NCI-H2107 treated with DMSO at 0.1 percent for 48 hours (cell line): ENCODE measurements around the gene TAF4.
"Not testable (repeated sequence)": the region's sequence is repeated elsewhere in the genome, so short reads cannot be mapped to it uniquely, and the experiment has no call there.

Source experiments
- DNase-seq: peaks from one replicate; lab custom pipeline; 2025; ENCODE audit not compliant: unreplicated experiment; lab: John Stamatoyannopoulos, UW

TAF4 gene

DNA sequence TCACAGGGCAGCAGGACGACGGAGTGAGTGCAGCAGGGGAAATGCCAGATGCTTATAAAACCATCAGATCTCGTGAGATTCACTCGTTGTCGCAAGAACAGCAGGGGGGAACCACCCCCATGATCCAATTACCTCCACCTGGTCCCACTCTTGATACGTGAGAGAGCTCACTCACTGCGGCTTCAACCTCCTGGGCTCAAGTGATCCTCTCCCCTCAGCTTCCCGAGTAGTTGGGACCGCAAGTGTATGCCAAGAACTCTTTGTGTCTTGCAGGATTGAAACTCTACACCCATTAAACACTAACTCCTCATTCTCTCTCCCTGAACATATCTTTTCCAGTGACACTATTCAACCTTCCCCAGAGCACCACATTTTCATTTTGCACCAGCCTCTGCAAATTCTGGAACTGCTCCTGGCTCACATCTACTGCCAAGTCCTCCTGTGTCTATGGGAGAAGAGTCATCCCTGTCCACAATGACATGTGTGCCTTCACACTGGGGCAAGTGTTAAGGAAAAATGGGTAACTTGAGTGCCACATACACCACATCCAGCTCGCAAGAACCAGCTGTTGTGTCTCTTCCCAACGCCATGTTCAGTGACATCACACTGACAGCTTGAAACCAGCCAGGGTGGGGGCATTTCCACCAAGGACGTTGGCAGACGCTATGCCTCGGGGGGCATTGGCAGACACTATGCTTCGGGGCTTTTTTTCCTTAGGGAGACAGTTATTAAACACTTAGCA, 14.7 kb upstream of the TAF4 start:
- DNase-seq = no peak

- DNase-seq = no peak
Measured at GRCh38 chr20:62079166-62079565, 13.5 kb upstream of the TAF4 start.

DNA sequence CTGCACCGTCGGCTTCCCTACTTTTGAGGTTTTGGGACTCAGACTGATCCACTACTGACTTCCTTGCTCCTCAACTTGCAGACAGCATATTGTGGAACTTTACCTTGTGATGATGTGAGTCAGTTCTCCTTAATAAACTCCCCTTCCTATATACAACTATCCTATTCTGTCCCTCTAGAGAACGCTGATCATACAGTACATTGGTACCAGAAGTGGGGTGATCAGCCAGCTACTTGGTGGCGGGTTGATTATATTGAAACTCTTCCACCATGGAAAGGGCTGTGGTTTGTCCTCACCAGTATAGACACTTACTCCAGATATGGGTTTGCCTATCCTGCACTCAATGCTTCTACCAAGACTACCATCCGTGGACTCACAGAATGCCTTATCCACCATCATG, 7.6 kb upstream of the TAF4 start:
- DNase-seq = no peak

DNA sequence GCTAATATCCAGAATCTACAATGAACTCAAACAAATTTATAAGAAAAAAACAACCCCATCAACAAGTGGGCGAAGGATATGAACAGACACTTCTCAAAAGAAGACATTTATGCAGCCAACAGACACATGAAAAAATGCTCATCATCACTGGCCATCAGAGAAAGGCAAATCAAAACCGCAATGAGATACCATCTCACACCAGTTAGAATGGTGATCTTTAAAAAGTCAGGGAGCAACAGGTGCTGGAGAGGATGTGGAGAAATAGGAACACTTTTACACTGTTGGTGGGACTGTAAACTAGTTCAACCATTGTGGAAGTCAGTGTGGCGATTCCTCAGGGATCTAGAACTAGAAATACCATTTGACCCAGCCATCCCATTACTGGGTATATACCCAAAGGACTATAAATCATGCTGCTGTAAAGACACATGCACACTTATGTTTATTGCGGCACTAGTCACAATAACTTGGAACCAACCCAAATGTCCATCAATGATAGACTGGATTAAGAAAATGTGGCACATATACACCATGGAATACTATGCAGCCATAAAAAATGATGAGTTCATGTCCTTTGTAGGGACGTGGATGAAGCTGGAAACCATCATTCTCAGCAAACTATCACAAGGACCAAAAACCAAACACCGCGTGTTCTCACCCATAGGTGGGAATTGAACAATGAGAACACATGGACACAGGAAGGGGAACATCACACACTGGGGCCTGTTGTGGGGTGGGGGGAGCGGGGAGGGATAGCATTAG, 6.2 kb upstream of the TAF4 start:
- DNase-seq = not testable (repeated sequence)

DNA sequence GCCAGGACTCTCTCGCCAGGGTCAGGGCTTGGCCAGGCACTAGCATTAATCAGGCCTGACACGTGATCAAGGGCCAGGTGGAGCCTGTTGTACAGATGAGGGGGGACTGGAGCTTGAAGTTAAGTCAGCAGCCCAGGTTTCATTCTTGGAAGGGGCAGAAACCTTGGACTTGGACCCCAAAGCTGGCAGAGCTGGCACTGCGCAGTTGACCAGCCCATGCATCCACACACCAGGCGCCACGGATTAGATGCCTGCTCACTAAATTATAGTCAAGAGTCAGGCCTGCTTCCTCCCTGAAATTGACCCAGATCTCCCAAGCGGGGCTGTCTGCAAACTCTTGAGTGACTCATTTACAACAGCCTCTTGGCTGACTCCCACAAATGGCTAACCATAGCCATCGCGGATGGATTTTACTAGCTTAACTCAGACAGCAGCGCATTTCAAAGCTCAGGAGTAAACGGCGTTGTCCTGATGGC, 4.1 kb upstream of the TAF4 start:
- no peak for DNase-seq

DNA sequence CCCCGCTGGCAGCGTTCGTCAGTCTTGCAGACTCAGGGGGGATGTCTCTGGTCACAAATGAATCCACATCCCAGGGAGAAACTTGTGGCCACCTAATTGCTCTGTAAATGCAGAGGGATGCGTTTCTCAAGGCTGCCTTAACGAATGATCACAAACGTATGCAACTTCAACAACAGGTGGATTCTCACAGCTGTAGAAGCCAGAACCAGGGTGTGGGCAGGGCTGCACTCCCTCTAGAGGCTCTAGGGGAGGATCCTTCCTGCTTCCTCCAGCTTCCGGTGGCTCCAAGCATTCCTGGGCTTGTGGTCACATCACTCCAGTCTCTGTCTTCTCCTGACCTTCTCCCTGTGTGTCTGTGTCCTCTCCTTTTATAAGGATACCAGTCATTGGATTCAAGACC, 3.3 kb upstream of the TAF4 start:
- no peak for DNase-seq

DNA sequence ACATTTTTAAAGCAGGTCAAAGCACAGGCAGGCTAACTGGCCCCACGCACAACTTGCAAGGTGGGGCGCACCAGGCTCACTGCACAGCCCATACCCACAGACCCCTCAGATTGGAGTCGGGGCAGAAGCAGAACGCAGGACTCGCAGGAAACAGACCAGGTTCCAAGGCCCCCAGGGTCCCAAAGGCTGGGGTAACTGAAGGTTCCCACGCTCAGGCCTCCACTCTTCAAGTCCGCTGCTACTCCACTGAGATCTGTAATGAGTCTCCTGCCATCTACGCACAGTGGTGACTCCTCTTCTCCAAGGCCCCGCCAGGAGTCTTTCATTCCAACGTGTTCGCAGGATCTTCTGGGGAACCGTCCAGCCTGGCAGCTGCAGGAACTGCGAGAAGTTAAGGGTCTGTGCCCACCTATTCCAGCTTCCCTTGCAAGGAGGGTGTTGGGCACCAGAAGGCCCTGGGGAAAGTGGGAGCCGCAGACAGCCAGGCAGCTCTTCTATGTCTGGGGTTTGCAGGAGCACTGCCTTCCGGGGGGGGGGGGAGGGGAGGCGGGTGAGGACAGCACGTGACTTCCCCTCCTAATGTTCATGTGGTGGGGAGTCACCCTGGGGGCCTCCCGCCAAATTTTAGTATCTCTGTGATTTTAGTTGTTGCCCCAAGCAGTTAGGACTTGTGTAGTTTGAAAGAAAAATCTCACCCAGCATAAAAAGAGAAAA, 2.0 kb upstream of the TAF4 start:
- DNase-seq = no peak

DNA sequence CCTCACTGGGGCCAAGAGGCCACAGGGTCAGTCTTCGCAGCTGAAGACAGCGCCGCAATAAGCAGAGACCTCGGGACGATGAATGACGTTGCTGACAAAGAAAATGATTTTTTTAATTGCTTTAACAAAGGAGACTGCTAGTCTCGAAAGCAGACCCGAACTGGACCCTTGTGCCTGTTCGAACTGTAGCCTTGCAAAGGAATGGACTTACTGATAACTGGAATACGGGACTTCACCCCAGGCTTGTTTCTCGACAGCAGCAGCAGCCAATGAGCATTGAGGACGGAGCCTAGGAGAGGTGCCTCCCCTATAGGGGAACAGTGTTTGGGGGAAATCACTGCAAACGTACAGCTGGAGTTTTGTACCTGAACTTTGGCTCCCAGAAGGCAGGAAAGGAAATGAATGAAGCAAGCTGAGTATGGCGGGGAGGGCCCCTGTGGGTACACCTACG, 1.3 kb upstream of the TAF4 start:
- no peak for DNase-seq

DNA sequence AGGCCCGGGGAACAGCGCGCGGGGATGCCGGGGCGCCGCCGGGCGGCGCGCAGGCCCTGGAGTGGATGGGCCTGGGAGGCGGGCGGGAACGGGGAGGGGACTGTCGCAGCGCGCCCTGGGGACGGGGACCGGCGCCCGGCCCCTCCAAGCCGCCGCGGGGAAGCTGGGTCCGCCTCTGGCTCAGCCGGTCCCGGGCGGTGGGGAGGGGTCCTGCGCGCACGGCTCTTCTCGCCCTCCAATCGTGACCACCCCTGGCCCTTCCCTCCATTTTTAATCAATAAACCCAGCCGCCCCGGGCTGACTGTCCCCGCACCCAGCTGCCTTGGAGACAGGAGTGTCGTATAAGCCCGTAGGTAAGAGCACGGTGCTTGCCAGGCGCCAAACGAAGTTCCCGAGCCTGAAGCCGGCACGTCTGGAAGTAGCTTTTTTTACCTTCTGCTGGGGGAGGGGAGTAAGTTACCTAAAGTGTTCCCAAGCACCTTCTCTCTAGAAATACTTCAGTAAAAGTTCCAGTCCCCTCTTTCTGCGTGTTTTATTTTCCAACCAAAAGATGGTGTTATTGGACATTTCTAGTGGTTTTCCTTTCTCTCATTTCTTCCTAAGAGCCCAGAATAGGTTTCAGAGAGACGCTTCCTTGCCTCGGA, 780 bp upstream of the TAF4 start:
- DNase-seq = peak; percentile 63

GRCh38 chr20:62064770-62065673, 659 bp downstream of the TAF4 start:
- DNase-seq = no peak

DNA sequence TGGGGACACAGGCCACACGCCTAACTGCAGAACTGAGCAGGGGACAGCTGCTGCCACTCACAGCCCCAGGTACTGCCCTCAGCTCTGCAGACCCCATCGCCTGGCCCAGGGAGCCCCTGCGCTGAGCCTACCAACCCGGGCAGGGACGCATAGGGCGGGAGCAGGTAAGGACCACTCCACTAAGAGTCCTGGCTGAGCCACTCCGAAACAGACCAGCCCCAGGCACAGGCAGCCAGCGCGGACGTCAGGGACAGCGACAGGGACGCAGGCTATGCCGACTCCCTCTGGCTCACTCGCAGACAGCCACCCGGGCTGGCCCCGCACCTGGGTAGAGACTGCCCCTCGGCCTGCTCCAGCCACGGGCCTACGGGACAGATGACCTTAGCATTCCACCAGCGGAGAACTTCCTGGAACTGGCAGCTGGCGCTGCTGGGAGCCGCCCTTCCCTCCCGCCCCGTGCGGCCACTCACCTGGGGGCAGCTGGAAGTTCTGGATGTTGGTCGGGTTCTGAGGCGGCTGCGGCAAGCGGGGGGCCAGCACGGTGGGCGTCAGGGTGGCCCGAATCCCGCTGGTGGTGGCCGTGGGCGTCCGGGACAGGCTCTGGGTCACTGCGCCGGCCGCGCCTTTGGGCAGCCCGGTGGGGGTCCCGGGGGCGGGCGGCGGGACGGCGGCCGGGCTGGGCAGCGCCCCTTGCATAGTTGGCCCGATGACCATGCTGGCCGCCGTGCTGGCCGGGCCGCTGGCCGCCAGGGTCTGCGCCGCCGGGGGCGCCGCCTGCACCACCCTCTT, 1.5 kb downstream of the TAF4 start:
- no peak for DNase-seq

DNA sequence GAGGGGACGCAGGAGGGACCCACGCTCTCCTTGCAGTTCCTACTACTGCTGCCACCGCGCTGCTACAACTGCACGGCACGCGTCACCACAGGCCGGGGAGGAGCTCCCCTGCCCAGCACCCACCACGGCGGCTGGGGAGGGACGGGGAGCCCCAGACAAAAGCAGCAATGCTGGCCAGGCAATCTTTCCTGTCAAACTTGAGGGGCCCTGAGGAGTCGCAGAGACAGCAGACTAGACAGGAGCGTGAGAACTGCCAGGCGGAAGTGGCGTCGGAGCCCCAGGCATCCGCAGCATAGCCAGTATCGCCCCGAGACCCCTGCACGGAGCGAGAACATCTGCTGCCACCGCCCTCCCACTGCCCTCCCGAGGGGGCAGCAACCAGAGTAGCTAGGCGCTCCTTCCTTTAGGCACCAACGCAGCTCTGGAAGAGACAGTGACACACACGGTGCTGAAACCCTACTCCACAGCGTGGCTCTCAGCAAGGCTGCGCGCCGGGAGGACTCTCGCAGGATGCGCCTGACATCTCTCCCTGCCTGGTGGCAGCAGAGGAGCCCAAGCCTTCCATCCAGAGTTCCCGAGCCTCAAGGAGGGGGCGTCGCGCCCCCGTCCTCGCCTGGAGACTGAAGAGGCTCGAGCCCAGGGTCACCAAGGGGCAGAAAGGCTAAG, 2.2 kb downstream of the TAF4 start:
- DNase-seq = peak; percentile 20

DNA sequence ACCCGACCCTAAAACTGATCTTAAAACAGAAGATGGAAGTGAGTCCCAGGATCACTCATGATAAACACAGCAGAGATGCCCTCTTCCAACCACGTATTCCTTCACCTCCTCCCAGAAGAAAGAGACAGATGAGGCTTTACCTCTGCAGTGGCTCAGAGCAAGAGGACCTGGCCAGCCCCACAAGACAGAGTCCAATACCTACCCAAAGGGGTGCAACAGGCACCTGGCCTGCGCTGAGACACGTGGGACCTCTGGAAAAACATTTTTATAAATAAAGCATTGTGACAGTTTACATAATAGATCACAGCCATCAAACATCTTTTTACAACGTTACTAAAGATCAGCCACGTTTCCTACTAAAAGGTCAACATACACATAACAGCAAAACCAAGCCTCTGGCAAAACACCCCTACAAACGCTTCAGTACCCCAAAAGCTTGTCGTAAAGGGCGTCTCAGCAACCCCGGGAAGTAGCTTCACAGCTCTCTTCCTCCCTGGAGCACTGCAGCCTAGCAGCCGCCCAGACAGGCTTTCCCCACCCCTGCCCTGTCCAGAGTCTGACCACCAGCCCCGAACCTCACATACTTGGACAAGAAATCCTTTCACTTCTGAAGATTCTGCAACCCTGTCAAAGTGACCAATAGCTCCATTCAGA, 2.9 kb downstream of the TAF4 start:
- DNase-seq = no peak

GRCh38 chr20:62061851-62062423, 3.7 kb downstream of the TAF4 start:
- no peak for DNase-seq

DNA sequence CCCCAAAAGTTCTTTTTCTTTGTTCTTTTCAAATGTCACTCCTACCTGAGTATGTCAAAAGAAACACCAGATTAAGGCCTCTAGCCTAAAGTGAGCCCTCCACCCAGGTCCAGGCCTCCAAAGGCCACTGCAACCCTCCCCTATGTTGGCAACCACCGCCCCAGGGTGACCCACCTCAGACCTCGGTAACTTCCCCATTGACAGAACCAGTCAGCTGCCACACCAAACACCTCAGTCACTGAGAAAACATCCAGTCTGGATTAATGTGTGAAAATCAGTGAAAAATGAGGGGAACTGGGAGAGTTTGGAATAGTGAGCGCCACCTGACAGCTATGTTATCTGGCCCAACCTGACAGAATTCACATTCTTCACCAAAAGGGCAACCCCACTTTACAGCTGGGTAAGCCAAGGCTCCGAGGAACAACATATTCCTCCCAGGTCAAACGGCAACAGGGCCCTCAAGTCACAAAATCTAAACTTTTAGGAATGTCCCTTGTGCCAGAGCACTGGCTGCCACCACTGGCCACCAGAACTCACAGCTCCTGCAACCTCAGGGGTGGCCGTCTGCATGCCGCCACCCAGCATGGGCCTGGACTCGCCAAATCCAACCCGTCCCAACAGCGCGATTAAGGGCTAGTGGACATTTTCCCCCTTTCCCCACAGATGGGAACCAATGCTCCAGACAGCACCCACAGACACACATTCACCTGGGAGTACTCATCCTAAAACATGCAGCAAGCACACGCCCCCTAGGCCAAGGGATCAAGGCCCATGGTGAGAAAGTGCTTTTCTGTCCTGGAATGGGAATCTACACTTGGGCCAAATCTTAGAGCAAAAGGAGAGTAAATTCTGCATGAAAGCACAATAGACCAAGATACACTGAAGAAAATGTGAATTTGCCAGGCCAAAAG, 4.8 kb downstream of the TAF4 start:
- DNase-seq = no peak

DNA sequence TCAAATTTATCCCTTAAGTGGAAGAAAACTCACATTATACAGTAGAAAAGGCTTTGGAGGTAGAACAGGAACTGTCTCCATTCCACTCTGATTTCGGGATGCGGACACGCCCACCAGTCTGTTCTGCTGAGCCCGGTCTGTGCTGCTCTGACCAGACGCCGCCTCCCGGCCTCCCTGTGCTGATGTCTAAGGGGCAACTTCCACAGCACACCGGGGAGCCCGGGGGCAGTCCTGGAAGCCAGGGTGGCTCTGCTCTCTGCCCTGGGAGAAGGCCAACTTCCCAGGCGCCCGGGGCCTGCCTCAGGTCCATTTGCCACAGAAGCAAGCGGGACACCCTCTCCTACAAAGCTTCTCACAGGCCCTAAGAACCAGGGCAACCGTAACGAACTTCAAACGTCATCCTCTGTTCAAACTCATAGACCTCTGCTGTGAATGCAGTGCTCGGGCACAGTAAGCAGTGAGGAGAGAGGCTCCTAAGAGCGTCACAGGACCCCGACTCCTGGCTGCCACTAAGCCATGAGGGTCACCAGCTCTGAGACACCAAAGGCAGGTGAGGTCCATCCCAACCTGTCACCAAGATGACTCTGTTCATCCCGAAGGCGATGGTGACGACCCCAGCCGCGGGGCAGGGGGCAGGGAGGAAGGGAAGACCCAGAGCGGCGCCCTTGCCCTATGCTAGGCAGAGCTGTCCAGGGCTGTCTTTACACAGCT, 5.6 kb downstream of the TAF4 start:
- no peak for DNase-seq
